Activated CD4-positive, alpha-beta T cell treated with anti-CD3 and anti-CD28 coated beads for 4 hours (primary cell): ENCODE measurements around the gene BCDIN3D.

Experiments used
- DNase-seq, 2 donors: peaks; one replicate each; pipeline ENCODE4 v3.0.0-alpha.2; 2020

Gene BCDIN3D

GRCh38 chr12:49795654-49796105 lies 47.2 kb downstream of the BCDIN3D start:
- no peak for DNase-seq

GRCh38 chr12:49794811-49795653 lies 47.9 kb downstream of the BCDIN3D start:
- DNase-seq: no peak

- no peak for DNase-seq
Observed at GRCh38 chr12:49794021-49794420, 48.9 kb downstream of the BCDIN3D start.

GRCh38 chr12:49793620-49794019 lies 49.3 kb downstream of the BCDIN3D start:
- DNase-seq: no peak

GRCh38 chr12:49792976-49793580 lies 49.8 kb downstream of the BCDIN3D start:
- DNase-seq: no peak

- DNase-seq: no peak
Observed at GRCh38 chr12:49792181-49792970, 50.5 kb downstream of the BCDIN3D start.

GRCh38 chr12:49791700-49792099 lies 51.2 kb downstream of the BCDIN3D start:
- no peak for DNase-seq

GRCh38 chr12:49790741-49791555 lies 52.0 kb downstream of the BCDIN3D start:
- DNase-seq: no peak

- DNase-seq: no peak
Observed at GRCh38 chr12:49789992-49790391, 52.9 kb downstream of the BCDIN3D start.

- DNase-seq: no peak
Observed at GRCh38 chr12:49787672-49788071, 55.2 kb downstream of the BCDIN3D start.
